H1 (cell line): Measurements from ENCODE around the gene ACTL6A. TPM values are rescaled to one million over a fixed set of nuclear protein-coding genes. Genes with fewer than 3 reads are reported as not detected.

Experiments used
- CTCF ChIA-PET: fragments of 300-600 bp; sonication (Branson Sonifier 250); formaldehyde crosslinking; loops from one replicate; lab custom pipeline; 2021; ENCODE audit not compliant: partially characterized antibody; lab: Charles Lee
- POLR2A ChIA-PET: fragments of 300-600 bp; sonication (Branson Sonifier 250); formaldehyde crosslinking; loops from one replicate; lab custom pipeline; 2021; ENCODE audit warnings: inconsistent platforms; ENCODE audit not compliant: partially characterized antibody; lab: Charles Lee
- DNase-seq, 2 experiments: peaks; one replicate each; pipeline versions ENCODE4 v3.0.0 to v3.0.0-alpha.2; 2010 to 2022; ENCODE audit warnings: low spot score in 2 of 2, low read depth in 1 of 2, mixed read lengths in 1 of 2
- FAIRE-seq: peaks from 2 replicates; lab custom pipeline; 2011; peaks lifted over from hg19 to GRCh38; lab: Jason Lieb, UNC
- H2AFZ ChIP-seq: 2 replicates; pipeline ENCODE4 v1.8.1; 2012; ENCODE audit warnings: low read length, inconsistent platforms
- H2AK5ac ChIP-seq: 2 replicates; pipeline ENCODE4 v1.6.1; 2013; ENCODE audit warnings: low read depth, low read length
- H2BK120ac ChIP-seq: replicated peaks from 2 replicates; pipeline ENCODE3; 2013; ENCODE audit warnings: low read depth, low read length, inconsistent platforms
- H2BK12ac ChIP-seq: 2 replicates; pipeline ENCODE4 v1.6.1; 2013; ENCODE audit warnings: low read depth, low read length
- H2BK15ac ChIP-seq: 2 replicates; pipeline ENCODE4 v1.6.1; 2013; ENCODE audit warnings: low read length
- H2BK20ac ChIP-seq: 2 replicates; pipeline ENCODE4 v1.6.1; 2013; ENCODE audit warnings: low read length
- H2BK5ac ChIP-seq: 2 replicates; pipeline ENCODE4 v1.6.1; 2013; ENCODE audit warnings: low read depth, low read length
- H3K14ac ChIP-seq: 2 replicates; pipeline ENCODE4 v1.6.1; 2013; ENCODE audit warnings: inconsistent platforms; ENCODE audit not compliant: insufficient read length
- H3K18ac ChIP-seq: 2 replicates; pipeline ENCODE4 v1.6.1; 2013; ENCODE audit warnings: low read length; ENCODE audit errors: extremely low read depth
- H3K23ac ChIP-seq: 2 replicates; pipeline ENCODE4 v1.6.1; 2013; ENCODE audit warnings: inconsistent platforms; ENCODE audit not compliant: insufficient read length
- H3K23me2 ChIP-seq: 2 replicates; pipeline ENCODE4 v1.6.1; 2013; ENCODE audit warnings: low read depth, low read length
- H3K27ac ChIP-seq: 2 replicates; pipeline ENCODE4 v1.6.1; 2011; ENCODE audit warnings: low read depth, low read length, inconsistent platforms
- H3K27me3 ChIP-seq, 4 experiments: replicated peaks in 1 of 4; 1 replicate in 1 of 4; 2 replicates in 3 of 4; pipeline versions ENCODE4 v1.6.1 to v1.8.1; 2011 to 2013; ENCODE audit warnings: low read length in 3 of 4, mild to moderate bottlenecking in 3 of 4, inconsistent platforms in 2 of 4, mixed read lengths in 2 of 4, moderate library complexity in 1 of 4; ENCODE audit not compliant: control insufficient read depth in 3 of 4, insufficient read depth in 3 of 4; ENCODE audit errors: extremely low read depth in 1 of 4
- H3K36me3 ChIP-seq, 4 experiments: 2 replicates each; pipeline versions ENCODE4 v1.6.1 to v1.8.1; 2011 to 2013; ENCODE audit warnings: mild to moderate bottlenecking in 4 of 4, low read length in 3 of 4, moderate library complexity in 2 of 4, control low read depth in 1 of 4, inconsistent platforms in 1 of 4; ENCODE audit not compliant: insufficient read depth in 4 of 4, control insufficient read depth in 2 of 4
- H3K4ac ChIP-seq: replicated peaks from 2 replicates; pipeline ENCODE3; 2013; ENCODE audit warnings: low read length, low read depth, mixed read lengths, inconsistent platforms; ENCODE audit not compliant: insufficient read length
- H3K4me1 ChIP-seq, 4 experiments: replicated peaks in 1 of 4; 1 replicate in 1 of 4; 2 replicates in 3 of 4; pipeline versions ENCODE4 v1.6.1 to v1.8.1; 2011 to 2013; ENCODE audit warnings: low read length in 3 of 4, inconsistent platforms in 2 of 4, mixed read lengths in 1 of 4; ENCODE audit not compliant: insufficient read depth in 4 of 4, control insufficient read depth in 3 of 4
- H3K4me2 ChIP-seq, 2 experiments: 2 replicates each; pipeline versions ENCODE4 v1.6.1 to v1.8.1; 2011 to 2013; ENCODE audit warnings: low read depth in 2 of 2, low read length in 2 of 2, control low read depth in 1 of 2, inconsistent platforms in 1 of 2, mild to moderate bottlenecking in 1 of 2; ENCODE audit not compliant: insufficient read depth in 1 of 2
- H3K4me3 ChIP-seq, 4 experiments: fragments of 200-600, 300-600 bp in 1 of 4; sonication (generic), shearing (Covaris generic), sonication (Bioruptor Twin) in 1 of 4; 2 replicates each; pipeline versions ENCODE4 v1.5.1 to v1.8.1; 2011 to 2016; ENCODE audit warnings: low read length in 4 of 4, low read depth in 3 of 4, control low read depth in 2 of 4, inconsistent platforms in 2 of 4, mild to moderate bottlenecking in 2 of 4, mixed read lengths in 1 of 4, moderate library complexity in 1 of 4; ENCODE audit not compliant: insufficient read depth in 2 of 4; ENCODE audit errors: extremely low read depth in 1 of 4
- H3K56ac ChIP-seq: replicated peaks from 2 replicates; pipeline ENCODE3; 2013; ENCODE audit warnings: low read depth, mild to moderate bottlenecking, mixed read lengths, low read length, inconsistent platforms; ENCODE audit not compliant: insufficient read length
- H3K79me1 ChIP-seq: 2 replicates; pipeline ENCODE4 v1.6.1; 2013; ENCODE audit warnings: low read depth, low read length, control low read depth
- H3K79me2 ChIP-seq, 2 experiments: 2 replicates each; pipeline versions ENCODE4 v1.6.1 to v1.8.1; 2012 to 2013; ENCODE audit warnings: low read length in 2 of 2, mild to moderate bottlenecking in 2 of 2, inconsistent platforms in 1 of 2; ENCODE audit not compliant: insufficient read depth in 2 of 2, control insufficient read depth in 1 of 2
- H3K9ac ChIP-seq, 4 experiments: replicated peaks in 1 of 4; 1 replicate in 1 of 4; 2 replicates in 3 of 4; pipeline versions ENCODE4 v1.6.1 to v1.8.1; 2011 to 2013; ENCODE audit warnings: low read depth in 3 of 4, low read length in 3 of 4, control low read depth in 2 of 4, mild to moderate bottlenecking in 2 of 4, moderate library complexity in 2 of 4, inconsistent platforms in 1 of 4; ENCODE audit errors: extremely low read depth in 1 of 4
- H3K9me3 ChIP-seq, 2 experiments: 2 replicates each; pipeline versions ENCODE4 v1.6.1 to v1.8.1; 2012 to 2013; ENCODE audit warnings: mild to moderate bottlenecking in 2 of 2, moderate library complexity in 2 of 2, control low read depth in 1 of 2, inconsistent platforms in 1 of 2, low read depth in 1 of 2, low read length in 1 of 2, mixed read lengths in 1 of 2; ENCODE audit not compliant: insufficient read depth in 2 of 2
- H4K20me1 ChIP-seq, 2 experiments: replicated peaks in 1 of 2; 2 replicates each; pipeline versions ENCODE3 to v1.8.1; 2011 to 2013; ENCODE audit warnings: inconsistent platforms in 2 of 2, low read length in 2 of 2, mild to moderate bottlenecking in 1 of 2; ENCODE audit not compliant: insufficient read depth in 2 of 2, control insufficient read depth in 1 of 2
- H4K5ac ChIP-seq: 2 replicates; pipeline ENCODE4 v1.6.1; 2013; ENCODE audit warnings: low read length, low read depth, mixed read lengths, inconsistent platforms; ENCODE audit not compliant: insufficient read length
- H4K8ac ChIP-seq: 2 replicates; pipeline ENCODE4 v1.8.0; 2013; ENCODE audit warnings: mild to moderate bottlenecking, moderate library complexity, low read length, inconsistent platforms; ENCODE audit not compliant: insufficient read depth; ENCODE audit errors: extremely low read depth
- H4K91ac ChIP-seq: replicated peaks from 2 replicates; pipeline ENCODE3; 2013; ENCODE audit warnings: low read length, mixed read lengths, inconsistent platforms; ENCODE audit not compliant: insufficient read length
- CTBP2 ChIP-seq: IDR thresholded peaks from 2 replicates; pipeline ENCODE4 v1.7.0; 2011; ENCODE audit warnings: borderline replicate concordance, mild to moderate bottlenecking, moderate library complexity, mixed read lengths, low read length; ENCODE audit not compliant: insufficient read depth, insufficient read length
- EGR1 ChIP-seq: IDR thresholded peaks from 2 replicates; pipeline ENCODE4 v1.6.1; 2011; ENCODE audit warnings: low read depth, low read length, borderline replicate concordance
- GTF2F1 ChIP-seq: IDR thresholded peaks from 2 replicates; pipeline ENCODE4 v1.6.1; 2012; ENCODE audit warnings: low read depth, low read length, improper control_type of control experiment, borderline replicate concordance
- JUN ChIP-seq: IDR thresholded peaks from 2 replicates; pipeline ENCODE4 v1.6.1; 2011; ENCODE audit warnings: low read depth, mild to moderate bottlenecking, improper control_type of control experiment, low read length
- MAFK ChIP-seq: IDR thresholded peaks from 2 replicates; pipeline ENCODE4 v1.6.1; 2012; ENCODE audit warnings: low read depth, mild to moderate bottlenecking, improper control_type of control experiment, low read length
- RXRA ChIP-seq: IDR thresholded peaks from 2 replicates; pipeline ENCODE4 v1.6.1; 2011; ENCODE audit warnings: low read depth, mild to moderate bottlenecking, low read length, moderate library complexity; ENCODE audit not compliant: insufficient read depth
- SIN3A ChIP-seq, 2 experiments: IDR thresholded peaks in 1 of 2; conservative IDR thresholded peaks in 1 of 2; 2 replicates each; pipeline ENCODE4 v1.6.1; 2011 to 2012; ENCODE audit warnings: low read length in 2 of 2, improper control_type of control experiment in 1 of 2, low read depth in 1 of 2, mild to moderate bottlenecking in 1 of 2
- SIRT6 ChIP-seq: IDR thresholded peaks from one replicate; pipeline ENCODE4 v1.7.1; 2012; ENCODE audit warnings: low read length, inconsistent platforms
- SIX5 ChIP-seq: IDR thresholded peaks from 2 replicates; pipeline ENCODE4 v1.6.1; 2011; ENCODE audit warnings: mild to moderate bottlenecking, low read depth, low read length
- TEAD4 ChIP-seq: IDR thresholded peaks from 2 replicates; pipeline ENCODE4 v1.6.1; 2012; ENCODE audit warnings: low read depth, low read length, inconsistent platforms, mixed read lengths
- ZNF274 ChIP-seq: IDR thresholded peaks from 2 replicates; pipeline ENCODE4 v1.7.0; 2012; ENCODE audit warnings: low read length, borderline replicate concordance; ENCODE audit errors: extremely low read depth
- WGBS, 2 experiments: shearing (Covaris generic) in 1 of 2; methylation state at CpG; one replicate each; pipeline versions ENCODE4 v1.1.6 to v1.1.7; 2013 to 2015; ENCODE audit warnings: low lambda C conversion rate in 2 of 2, mixed read lengths in 2 of 2, inconsistent platforms in 1 of 2, low coverage in 1 of 2, missing lambda C conversion rate in 1 of 2; ENCODE audit not compliant: insufficient replicate concordance in 2 of 2, insufficient coverage in 1 of 2, insufficient read length in 1 of 2; ENCODE audit errors: extremely low coverage in 1 of 2, missing lambda C conversion rate in 1 of 2; 5-methylcytosine and 5-hydroxymethylcytosine counted together
- polyA plus RNA-seq, 7 experiments: library from polyadenylated mRNA; depleted of rRNA in 3 of 7; stranded (reverse) in 5 of 7; unstranded in 2 of 7; fragments of >200 nt in 5 of 7; fragments of 200-250 nt in 2 of 7; gene quantifications; 1 replicate in 5 of 7; 2 replicates in 1 of 7; 4 replicates in 1 of 7; pipeline versions ENCODE4 v1.2.1 to v1.2.3, GENCODE V29; 2011 to 2013; ENCODE audit warnings: missing spikeins in 2 of 7, mixed read lengths in 2 of 7
- total RNA-seq: library from RNA; stranded (reverse); fragmentation: NEBNext Ultra II Directional; extraction: Animal tissue kit (Norgen Biotek cat#: 25700); gene quantifications from 2 replicates; pipeline ENCODE4 v1.2.1, GENCODE V29; 2021

ACTL6A gene
- total and polyA plus RNA-seq, 2 of the 8 experiments (the other 6 are each of a cell fraction or from before 2014, with no cell fraction given) = 76.9 to 99.5 TPM

DNA sequence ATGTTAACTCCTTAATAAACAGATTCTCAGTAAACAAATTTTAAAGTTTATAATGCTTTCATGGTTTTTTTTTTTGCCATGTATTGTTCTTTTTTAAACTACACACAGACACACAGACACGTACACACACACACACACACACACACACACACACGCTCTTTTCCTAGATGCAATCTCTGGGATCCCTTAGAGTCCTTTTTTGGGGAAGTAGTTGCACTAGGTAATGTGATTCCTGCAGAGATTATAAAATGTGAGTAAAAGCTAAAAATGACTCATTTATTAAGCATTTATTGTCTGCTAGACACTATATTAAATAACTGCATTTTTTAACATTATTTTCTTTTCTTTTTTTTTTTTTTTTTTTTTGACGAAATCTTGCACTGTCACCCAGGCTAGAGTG lies 61.7 kb downstream of the ACTL6A start:
- Histone ChIP-seq H3K79me2 (0 out of 4 replicates have a peak, but pooled peaks cover 0 to 3% of the 10 kb centered on the region in 2 experiments), H4K91ac (no peak overlapping the region), H4K5ac (no peak overlapping the region), H2BK12ac (no peak overlapping the region), H2AFZ (no peak overlapping the region), H3K79me1 (no peaks in the 10 kb centered on the region), H3K18ac (no peak overlapping the region), H3K36me3 (peaks cover 2 to 38% (median 9%) of the 10 kb centered on the region in 4 experiments; a peak in 5 of 8 replicates), H3K4me3 (no peak overlapping the region), H3K27ac (no peak overlapping the region), H3K56ac (no peak overlapping the region), H3K9me3 (no peaks in the 10 kb centered on the region), H2BK20ac (no peak overlapping the region), H3K4me1 (no peaks in the 10 kb centered on the region), H3K27me3 (no peaks in the 10 kb centered on the region), H3K4me2 (no peak overlapping the region), H3K23me2 (no peaks in the 10 kb centered on the region; the same call in 1 of the 2 replicates), H3K23ac (no peak overlapping the region), H4K20me1 (no peaks in the 10 kb centered on the region), H3K4ac (no peak overlapping the region), H2BK5ac (no peak overlapping the region), H2BK15ac (no peak overlapping the region), H3K14ac (no peak overlapping the region), H2BK120ac (no peak overlapping the region), H3K9ac (no peak overlapping the region), H4K8ac (no peak overlapping the region), H2AK5ac (no peak overlapping the region)
- POLR2A ChIA-PET = no interaction called here
- no peak for FAIRE-seq
- no peak for DNase-seq
- CTCF ChIA-PET = interaction anchor here (0.7 kb wide), 1 partner anchor 28 kb away, joined by 3 read pairs; no protein-coding TSS in a partner anchor
- WGBS, 2 experiments = 85% methylated on average over 2 of the region's 3 CpGs; no CpG with 5 or more reads in 1 of the 2 experiments
- no peak for TF ChIP-seq GTF2F1
- TF ChIP-seq CTBP2 = no peak
- TF ChIP-seq JUN = no peak
- TF ChIP-seq SIX5 = no peak
- TF ChIP-seq MAFK = no peak
- no peak for TF ChIP-seq ZNF274
- no peak for TF ChIP-seq EGR1
- TF ChIP-seq RXRA = no peak
- TF ChIP-seq SIN3A (conservative IDR thresholded peaks at IDR 0.05 in 1 of 2, IDR thresholded peaks at IDR 0.05 in 1 of 2; ENCODE audit: low read depth in 1 of 2, low read length in 2 of 2) = no peak
- no peak for TF ChIP-seq SIRT6
- TF ChIP-seq TEAD4 = no peak
